ENCODE measurements around the gene CGB8.
"Not testable (repeated sequence)": the region's sequence is repeated elsewhere in the genome, so short reads cannot be mapped to it uniquely, and the experiment has no call there.

Gene CGB8

DNA sequence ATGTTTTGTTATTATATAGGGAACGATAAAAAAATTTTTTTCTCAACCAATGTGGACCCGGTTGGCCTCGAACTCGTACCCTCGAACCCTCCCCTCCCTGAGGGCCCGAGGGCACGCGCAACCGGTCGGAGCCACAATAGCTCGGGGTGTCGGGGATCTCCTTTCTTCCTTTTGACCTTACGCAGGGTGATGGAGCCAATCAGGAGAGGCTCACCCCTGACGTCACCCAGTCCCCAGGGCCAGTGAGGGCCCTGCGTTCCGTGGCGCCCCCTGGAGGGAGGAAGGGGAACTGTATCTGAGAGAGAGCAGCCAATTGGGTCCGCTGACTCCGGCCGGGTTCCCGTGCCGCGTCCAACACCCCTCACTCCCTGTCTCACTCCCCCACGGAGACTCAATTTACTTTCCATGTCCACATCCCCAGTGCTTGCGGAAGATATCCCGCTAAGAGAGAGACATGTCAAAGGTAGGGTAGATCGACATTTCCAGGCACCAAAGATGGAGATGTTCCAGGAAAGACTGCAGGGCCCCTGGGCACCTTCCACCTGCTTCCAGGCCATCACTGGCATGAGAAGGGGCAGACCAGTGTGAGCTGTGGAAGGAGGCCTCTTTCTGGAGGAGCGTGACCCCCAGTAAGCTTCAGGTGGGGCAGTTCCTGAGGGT is 17.1 kb downstream of the CGB8 start, which contains the start of gene CGB2:
Gene CGB2, plus strand, starts transcription at position 249 of the 660 bp plus-strand sequence. Its CDS starts 206 bp downstream, at position 455.
- in situ Hi-C loops (cut with HindIII; ENCODE audit: low sequenced_read_pairs) = not testable (repeated sequence)

DNA sequence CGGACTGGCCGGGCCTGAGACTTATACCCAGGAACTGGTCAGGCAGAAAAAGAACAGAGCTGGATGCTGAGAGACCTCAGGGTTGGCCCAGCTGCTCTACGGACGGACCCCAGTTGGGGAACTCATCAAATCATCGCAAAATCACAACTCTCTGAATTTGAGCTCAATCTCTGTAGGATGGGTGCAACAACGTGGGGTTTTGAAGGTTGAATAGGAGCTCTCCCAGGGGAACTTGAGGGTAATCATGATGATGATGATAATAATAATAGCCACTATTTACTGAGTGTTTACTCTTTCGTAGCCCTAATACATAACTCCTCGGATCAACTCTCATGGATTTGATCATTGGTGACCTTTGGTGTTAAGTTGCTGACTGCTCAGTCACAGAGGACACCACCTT is 18.6 kb downstream of the CGB8 start:
- in situ Hi-C loops (cut with HindIII; ENCODE audit: low sequenced_read_pairs) = not testable (repeated sequence)

DNA sequence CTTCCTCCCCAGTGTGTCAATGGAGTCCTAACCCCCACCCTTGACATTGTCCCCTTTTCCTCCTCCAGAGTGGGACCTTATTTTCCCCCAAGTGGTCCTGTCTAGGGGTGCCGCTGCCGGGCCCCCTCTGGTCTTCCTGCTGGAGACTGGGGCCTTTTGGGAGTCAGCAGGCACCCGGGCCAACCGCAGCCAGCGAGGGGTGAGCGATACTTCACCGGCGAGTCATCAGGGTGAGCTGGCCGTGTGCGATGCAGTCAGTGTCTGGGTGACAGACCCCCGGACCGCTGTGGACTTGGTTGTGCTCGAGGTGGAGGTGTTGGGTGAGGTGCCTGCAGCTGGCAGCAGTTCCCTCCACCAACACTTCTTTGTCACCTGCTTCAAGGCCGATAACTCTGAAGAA is 19.2 kb downstream of the CGB8 start:
- in situ Hi-C loops (cut with HindIII; ENCODE audit: low sequenced_read_pairs) = not testable (repeated sequence)

DNA sequence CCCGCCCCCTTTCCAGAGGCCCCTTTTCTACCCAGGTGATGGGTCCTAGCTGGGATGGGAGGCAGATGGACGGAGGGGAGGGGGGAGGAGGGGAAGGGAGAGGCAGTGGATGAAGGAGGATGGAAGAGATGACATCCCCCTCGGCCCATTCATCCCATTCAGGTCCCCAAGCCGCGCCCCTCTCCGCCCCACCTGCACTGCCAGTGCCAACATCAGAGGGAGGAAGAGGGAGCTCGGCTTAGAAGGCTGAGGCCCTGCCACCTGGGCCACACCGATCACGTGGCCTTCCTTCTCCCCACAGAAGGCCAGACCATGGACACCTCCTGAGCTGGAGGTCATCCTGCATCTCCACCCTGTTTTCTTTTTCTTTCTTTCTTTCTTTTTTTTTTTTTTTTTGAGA is 20.2 kb downstream of the CGB8 start:
- in situ Hi-C loops (cut with HindIII; ENCODE audit: low sequenced_read_pairs) = not testable (repeated sequence)

DNA sequence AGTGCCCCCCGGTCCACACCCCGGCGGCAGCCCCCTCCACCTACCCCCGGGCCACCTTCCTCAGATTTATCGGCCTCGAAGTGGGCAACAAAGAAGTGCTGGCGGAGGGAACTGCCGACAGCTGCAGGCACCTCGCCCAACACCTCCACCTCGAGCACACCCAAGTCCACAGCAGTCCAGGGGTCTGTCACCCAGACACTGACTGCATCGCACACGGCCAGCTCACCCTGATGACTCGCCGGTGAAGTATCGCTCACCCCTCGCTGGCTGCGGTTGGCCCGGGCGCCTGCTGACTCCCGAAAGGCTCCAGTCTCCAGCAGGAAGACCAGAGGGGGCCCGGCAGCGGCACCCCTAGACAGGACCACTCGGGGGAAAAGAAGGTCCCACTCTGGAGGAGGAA is 23.3 kb downstream of the CGB8 start:
- in situ Hi-C loops (cut with HindIII; ENCODE audit: low sequenced_read_pairs) = not testable (repeated sequence)

DNA sequence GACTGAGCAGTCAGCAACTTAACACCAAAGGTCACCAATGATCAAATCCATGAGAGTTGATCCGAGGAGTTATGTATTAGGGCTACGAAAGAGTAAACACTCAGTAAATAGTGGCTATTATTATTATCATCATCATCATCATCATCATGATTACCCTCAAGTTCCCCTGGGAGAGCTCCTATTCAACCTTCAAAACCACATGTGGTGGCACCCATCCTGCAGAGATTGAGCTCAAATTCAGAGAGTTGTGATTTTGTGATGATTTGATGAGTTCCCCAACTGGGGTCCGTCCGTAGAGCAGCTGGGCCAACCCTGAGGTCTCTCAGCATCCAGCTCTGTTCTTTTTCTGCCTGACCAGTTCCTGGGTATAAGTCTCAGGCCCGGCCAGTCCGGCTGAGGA is 23.8 kb downstream of the CGB8 start:
- in situ Hi-C loops (cut with HindIII; ENCODE audit: low sequenced_read_pairs) = not testable (repeated sequence)

DNA sequence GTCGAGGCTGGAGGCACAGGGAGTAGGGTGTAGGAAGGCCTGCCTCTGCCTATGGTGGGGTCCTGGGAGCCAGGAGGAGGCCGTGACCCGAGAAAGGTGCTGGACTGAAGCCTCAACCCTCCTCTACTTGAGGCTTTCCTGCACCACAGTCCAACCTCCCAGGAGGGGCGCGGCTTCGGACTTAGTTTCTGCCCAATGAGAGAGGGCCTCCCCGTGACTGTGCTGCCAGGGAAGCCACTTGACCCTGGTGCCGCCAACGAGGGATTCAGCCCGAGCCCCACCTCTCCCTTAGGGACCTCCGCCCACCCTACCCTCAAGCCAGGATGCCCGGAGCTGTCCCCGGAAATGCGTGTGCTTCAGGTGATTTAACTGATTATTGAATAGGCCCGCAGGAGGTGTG is 24.7 kb downstream of the CGB8 start, which contains the start of gene CGB3:
Gene CGB3, minus strand, starts transcription at position 101 of the 400 bp plus-strand sequence. CDS start 362 bp downstream, outside the sequence.
- in situ Hi-C loops (cut with HindIII; ENCODE audit: low sequenced_read_pairs) = not testable (repeated sequence)

DNA sequence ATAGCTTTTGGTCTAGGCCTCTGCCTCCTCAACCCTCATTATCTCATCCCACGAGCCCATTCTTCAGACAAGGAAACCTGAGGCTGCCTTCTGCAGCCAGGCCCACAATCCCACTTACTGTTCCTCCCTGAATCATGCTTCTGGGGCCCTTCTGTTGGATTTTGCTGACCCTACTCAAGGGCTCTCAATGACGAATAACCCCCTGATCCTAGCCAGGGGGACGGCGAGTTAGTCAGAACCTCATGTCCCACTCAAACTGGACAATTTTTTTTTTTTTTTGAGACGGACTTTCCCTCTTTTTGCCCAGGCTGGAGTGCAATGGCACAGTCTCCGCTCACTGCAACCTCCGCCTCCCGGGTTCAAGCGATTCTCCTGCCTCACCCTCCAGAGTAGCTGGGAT is 26.8 kb downstream of the CGB8 start:
- in situ Hi-C loops (cut with HindIII; ENCODE audit: low sequenced_read_pairs) = no loop called here

DNA sequence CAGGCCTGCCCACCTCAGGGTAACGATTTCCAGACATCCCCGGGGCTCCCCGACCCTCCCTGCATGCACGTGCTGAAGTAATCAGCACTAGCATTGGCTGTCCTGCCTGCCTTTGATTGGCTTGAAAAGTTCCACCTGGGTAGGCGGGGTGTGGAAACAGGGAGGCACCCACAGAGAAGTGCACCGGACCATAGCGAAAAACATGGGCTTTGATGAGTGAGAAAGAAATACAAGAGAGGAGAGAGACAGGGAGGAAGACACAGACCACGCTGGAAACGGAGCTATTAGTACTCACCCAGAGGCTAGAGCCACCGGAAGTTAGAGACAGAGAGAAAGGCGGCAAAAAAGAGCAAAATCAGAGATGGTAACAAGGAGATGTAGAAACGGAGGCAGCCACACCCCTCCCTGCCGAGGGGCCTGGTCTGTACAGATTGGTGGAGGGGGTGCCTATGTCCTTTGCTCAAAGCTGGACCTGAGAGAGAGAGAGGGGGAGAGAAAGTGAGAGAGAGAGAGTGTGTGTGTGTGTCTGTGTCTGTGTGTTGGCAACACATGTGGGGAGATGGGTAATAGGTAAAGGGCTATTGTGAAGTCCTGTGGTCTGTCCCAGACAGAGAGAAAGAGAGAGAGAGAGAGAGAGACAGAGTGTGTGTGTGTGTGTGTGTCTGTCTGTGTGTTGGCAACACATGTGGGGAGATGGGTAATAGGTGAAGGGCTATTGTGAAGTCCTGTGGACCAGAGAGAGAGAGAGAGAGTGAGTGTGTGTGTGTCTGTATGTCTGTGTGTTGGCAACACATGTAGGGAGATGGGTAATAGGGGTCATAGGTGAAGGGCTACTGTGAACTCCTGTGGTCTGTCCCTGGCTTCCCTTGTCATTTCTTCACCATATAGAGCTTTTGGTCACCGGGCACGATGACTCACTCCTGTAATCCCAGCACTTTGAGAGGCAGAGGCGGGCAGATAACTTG is 27.7 kb downstream of the CGB8 start:
- in situ Hi-C loops (cut with HindIII; ENCODE audit: low sequenced_read_pairs) = no loop called here

DNA sequence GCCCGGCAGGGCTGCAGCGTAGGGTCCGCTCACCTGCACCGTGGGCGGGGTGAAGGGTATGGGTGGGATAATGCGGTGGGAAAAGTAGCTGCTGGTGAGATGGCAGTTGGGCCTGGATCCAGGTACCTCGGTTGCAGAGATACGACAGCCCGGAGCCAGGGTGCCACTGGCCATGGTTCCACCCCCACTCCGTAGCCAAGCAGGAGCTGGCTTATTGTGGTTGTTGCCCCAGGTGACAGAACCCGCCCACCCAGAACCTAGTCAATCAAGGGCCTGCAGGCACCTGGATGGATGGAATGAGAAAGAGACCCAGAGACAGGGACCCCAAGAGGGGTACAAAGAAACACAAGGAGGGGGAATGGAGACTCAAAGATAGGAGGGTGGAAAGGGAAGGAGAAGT is 28.6 kb downstream of the CGB8 start:
- in situ Hi-C loops (cut with HindIII; ENCODE audit: low sequenced_read_pairs) = no loop called here

DNA sequence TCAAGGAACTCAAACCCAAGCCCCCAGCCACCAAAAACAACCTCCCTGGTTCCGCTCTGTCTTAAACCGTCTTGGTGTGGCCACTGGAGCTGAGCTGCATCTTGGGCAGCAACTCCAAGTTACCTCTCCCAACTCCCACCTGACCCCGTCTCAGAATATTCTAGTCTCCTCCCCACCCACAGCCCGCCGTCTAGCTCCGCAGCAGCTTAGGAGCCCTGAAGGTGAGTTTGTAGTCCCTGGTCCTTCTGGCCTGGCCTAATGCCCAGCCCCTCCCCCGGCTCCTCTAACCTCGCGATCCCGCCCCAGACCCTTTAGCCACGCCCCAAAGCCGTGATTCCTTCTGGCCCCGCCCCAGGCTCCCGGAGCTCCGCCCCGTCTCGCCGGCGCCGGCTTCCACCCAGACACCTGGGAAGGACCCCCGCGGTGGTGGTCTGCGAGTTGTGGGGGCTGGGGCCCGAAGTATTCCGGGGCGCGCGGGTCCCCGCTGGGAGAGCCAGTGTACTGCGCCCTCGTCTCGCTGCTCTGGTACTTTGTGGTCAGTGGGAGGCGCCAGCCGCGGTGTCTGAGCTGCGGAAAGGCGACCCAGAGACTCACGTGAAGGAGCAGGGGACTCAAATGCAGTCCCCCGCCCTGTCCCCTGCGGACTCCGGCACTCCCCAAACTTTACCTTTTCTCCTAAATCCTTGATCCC is 29.5 kb downstream of the CGB8 start:
- in situ Hi-C loops (cut with HindIII; ENCODE audit: low sequenced_read_pairs) = no loop called here

DNA sequence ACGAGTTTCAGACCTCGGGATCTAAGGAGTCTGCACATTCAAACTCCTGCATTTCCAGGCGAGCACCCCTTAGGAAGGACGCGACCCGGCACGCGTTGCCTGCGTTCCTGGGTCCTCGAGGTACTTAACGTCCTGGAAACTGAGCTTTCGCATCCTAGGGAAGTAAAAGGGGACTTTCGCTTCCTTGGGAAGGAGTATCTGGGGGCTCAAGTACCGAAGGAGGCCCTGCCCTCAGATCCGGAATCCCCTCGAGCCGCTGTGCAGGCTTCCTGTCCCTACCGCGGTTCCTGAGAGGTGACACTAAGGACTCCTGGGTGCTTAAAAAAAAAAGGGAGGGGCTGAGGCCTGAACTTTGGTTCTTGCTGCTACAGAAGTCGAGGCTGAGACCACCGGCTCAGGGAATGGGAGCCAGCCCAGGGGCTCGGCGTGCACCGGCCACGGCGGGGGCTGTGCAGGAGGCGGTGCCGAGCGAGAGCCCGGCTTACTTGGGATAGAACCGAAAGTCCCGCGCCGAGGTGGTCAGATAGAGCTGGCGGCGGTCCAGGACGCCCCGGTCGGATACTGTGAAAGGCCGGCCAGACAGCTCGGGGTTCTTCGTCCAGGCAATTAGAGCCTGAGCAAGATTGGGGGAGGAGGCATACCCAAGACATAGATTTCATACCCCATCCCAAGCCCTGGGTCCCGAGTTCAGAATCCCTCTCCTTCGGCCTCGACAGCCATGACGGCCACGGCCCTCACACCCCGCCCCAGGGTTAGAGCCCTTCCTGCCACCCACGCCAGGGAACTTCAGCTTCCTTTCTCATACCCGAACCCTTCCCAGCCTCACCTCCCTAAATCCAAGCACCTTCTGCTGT is 30.3 kb downstream of the CGB8 start:
- in situ Hi-C loops (cut with HindIII; ENCODE audit: low sequenced_read_pairs) = not testable (repeated sequence)

DNA sequence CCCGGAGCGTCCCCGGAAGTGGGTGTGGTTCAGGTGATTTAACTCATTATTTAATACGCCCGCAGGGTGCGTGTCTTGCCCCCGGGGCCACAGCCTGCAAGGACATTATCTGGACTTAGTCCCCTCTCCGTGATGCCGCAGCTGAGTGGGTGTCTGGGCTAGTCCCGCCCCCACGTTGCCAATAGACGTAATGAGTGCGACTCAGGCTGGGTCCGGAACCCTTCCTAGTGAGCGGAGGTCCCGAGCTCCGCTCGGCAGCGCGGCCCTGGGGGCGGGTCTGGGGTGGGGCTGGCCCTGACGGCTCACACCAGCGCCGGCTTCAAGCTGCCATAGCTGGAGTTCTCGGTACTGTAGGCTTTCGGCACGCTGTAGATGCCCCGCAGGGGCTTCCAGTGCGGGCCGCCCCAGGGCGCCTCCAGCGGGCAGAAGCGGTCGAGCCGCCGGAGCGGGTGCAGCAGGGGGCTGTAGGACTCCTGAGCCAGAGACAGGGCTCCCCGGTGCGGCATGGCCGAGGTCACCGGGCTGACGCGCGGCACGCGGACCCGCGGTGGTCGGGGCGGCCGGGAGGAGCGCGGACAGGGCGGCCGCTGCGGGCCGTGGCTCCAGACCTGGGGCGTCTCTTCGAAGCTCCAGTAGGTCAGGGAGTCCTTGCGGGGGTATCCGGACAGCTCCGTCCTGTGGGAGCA is 31.1 kb downstream of the CGB8 start:
- in situ Hi-C loops (cut with HindIII; ENCODE audit: low sequenced_read_pairs) = no loop called here

DNA sequence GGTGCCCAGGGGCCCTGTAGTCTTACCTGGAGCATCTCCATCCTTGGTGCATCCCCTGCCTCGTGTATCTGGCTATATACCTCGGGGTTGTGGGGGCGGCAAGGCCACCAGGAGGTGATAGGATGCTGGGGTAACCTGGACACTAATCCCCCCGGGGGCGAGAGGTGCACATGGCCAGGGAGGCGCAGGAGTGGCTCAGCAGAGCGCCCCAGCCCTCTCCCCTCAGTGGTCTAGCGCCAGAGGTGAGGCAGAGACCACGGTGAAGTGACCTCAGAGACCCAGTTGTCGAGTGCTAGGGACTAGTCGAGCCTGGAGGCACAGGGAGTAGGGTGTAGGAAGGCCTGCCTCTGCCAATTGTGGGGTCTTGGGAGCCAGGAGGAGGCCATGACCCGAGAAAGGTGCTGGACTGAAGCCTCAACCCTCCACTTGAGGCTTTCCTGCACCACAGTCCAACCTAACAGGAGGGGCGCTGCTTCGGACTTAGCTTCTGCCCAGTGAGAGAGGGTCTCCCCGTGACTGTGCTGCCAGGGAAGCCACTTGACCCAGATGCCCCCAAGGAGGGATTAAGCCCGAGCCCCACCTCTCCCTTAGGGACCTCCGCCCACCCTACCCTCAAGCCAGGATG is 31.8 kb downstream of the CGB8 start, which contains the start of gene LHB:
Gene LHB, minus strand, starts transcription at position 51 of the 625 bp plus-strand sequence. Its CDS starts 10 bp downstream, at position 41.
- in situ Hi-C loops (cut with HindIII; ENCODE audit: low sequenced_read_pairs) = no loop called here

DNA sequence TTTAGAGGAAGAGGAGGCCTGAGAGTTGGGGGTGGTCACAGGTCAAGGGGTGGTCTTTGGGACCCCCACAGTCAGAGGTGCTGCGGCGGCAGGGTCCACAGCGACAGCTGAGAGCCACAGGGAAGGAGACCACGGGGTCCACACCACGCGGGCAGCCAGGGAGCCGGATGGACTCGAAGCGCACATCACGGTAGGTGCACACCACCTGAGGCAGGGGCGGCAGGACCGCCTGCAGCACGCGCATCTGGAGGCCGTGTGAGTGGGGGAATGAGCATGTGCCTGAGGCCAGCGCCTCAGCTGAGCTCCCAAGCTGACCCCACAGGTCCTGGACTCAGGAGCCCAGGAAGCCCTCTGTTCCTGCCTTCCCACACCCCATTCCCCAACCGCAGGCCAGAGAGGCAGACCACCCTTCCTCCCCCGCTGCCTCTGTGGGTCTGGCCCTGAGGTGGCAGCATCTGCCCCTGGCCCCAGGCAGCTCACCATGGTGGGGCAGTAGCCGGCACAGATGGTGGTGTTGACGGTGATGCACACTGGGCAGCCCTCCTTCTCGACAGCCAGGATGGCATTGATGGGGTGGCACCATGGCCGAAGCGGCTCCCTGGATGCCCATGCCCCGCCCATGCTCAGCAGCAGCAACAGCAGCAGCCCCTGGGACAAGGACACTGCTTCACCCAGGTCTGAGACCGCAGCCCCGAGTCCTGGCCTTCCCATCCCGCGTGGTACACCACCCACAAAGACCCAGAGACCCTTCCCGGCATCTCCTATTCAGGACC is 32.7 kb downstream of the CGB8 start:
- in situ Hi-C loops (cut with HindIII; ENCODE audit: low sequenced_read_pairs) = no loop called here

DNA sequence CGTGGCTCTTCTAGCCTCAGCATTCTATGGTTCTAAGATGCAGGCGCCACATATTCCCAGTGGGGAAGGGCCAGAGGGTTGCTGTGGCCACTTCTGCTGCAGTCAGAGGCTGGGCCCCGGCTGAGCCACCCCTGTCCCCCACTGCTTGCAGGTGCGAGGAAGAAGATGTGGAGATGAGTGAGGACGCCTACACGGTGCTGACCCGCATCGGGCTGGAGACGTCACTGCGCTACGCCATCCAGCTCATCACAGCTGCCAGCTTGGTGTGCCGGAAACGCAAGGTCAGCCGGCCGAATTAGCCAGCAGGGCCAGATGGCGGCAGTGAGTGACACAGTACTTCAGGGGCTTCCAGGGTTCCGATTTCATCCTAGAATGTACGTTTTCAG is 34.0 kb downstream of the CGB8 start:
- in situ Hi-C loops (cut with HindIII; ENCODE audit: low sequenced_read_pairs) = no loop called here

DNA sequence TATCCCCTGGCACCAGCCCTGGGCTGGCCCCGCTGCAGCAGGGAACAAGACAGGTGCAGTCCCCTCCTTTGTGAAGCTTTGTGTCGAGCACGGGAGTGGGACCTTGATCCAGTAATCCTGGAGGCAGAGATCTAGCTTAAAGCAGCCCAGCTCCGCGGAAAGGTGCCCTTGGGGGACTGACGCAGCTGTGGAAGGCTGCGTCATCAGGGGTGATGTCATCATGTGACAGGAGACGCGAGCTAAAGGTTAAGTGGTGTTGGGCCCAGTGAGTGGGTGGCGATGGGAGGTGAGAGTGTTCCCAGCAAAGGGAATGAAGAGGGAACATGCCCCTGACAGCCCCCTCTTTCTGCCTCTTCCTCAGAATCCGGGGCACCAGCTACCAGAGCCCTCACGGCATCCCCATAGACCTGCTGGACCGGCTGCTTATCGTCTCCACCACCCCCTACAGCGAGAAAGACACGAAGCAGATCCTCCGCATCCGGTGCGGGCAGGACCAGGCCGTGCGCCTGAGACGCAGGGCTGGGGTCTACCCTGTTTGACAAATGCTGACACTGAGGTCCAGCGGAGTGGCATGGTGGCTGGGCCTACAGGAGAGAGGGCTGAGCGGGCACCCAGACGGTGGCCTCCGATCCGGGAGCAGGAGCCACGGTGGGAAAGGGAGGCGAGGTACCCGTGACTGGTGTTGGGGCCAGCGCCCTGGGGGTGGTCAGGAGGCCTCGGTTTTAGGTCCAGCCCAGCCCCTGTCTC is 34.6 kb downstream of the CGB8 start:
- in situ Hi-C loops (cut with HindIII; ENCODE audit: low sequenced_read_pairs) = no loop called here

DNA sequence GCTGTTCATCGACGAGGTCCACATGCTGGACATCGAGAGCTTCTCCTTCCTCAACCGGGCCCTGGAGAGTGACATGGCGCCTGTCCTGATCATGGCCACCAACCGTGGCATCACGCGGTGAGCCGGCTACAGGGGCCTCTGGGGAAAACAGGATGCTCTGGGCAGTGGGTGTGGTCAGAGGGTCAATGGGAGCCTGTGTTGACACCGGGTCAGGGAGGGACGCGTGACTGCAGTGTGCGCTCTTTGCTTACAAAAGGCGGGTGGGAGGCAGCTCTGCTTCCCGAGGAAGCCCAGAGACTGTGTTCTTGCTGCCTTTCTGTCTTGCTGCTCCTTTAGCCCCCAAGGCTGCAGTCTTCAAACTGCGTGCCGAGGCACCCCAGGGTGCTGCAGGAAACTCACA is 37.7 kb downstream of the CGB8 start:
- in situ Hi-C loops (cut with HindIII; ENCODE audit: low sequenced_read_pairs) = no loop called here
